H1 (cell line): Measurements from ENCODE around the gene TCF4. TPM values are rescaled to one million over a fixed set of nuclear protein-coding genes. Genes with fewer than 3 reads are reported as not detected.

Experiments
- CTCF ChIA-PET: fragments of 300-600 bp; sonication (Branson Sonifier 250); formaldehyde crosslinking; loops from one replicate; lab custom pipeline; 2021; ENCODE audit not compliant: partially characterized antibody; lab: Charles Lee
- POLR2A ChIA-PET: fragments of 300-600 bp; sonication (Branson Sonifier 250); formaldehyde crosslinking; loops from one replicate; lab custom pipeline; 2021; ENCODE audit warnings: inconsistent platforms; ENCODE audit not compliant: partially characterized antibody; lab: Charles Lee
- DNase-seq, 2 experiments: peaks; one replicate each; pipeline versions ENCODE4 v3.0.0 to v3.0.0-alpha.2; 2010 to 2022; ENCODE audit warnings: low spot score in 2 of 2, low read depth in 1 of 2, mixed read lengths in 1 of 2
- FAIRE-seq: peaks from 2 replicates; lab custom pipeline; 2011; peaks lifted over from hg19 to GRCh38; lab: Jason Lieb, UNC
- H2AFZ ChIP-seq: 2 replicates; pipeline ENCODE4 v1.8.1; 2012; ENCODE audit warnings: low read length, inconsistent platforms
- H2AK5ac ChIP-seq: 2 replicates; pipeline ENCODE4 v1.6.1; 2013; ENCODE audit warnings: low read depth, low read length
- H2BK120ac ChIP-seq: replicated peaks from 2 replicates; pipeline ENCODE3; 2013; ENCODE audit warnings: low read depth, low read length, inconsistent platforms
- H2BK12ac ChIP-seq: 2 replicates; pipeline ENCODE4 v1.6.1; 2013; ENCODE audit warnings: low read depth, low read length
- H2BK15ac ChIP-seq: 2 replicates; pipeline ENCODE4 v1.6.1; 2013; ENCODE audit warnings: low read length
- H2BK20ac ChIP-seq: 2 replicates; pipeline ENCODE4 v1.6.1; 2013; ENCODE audit warnings: low read length
- H2BK5ac ChIP-seq: 2 replicates; pipeline ENCODE4 v1.6.1; 2013; ENCODE audit warnings: low read depth, low read length
- H3K14ac ChIP-seq: 2 replicates; pipeline ENCODE4 v1.6.1; 2013; ENCODE audit warnings: inconsistent platforms; ENCODE audit not compliant: insufficient read length
- H3K18ac ChIP-seq: 2 replicates; pipeline ENCODE4 v1.6.1; 2013; ENCODE audit warnings: low read length; ENCODE audit errors: extremely low read depth
- H3K23ac ChIP-seq: 2 replicates; pipeline ENCODE4 v1.6.1; 2013; ENCODE audit warnings: inconsistent platforms; ENCODE audit not compliant: insufficient read length
- H3K23me2 ChIP-seq: 2 replicates; pipeline ENCODE4 v1.6.1; 2013; ENCODE audit warnings: low read depth, low read length
- H3K27ac ChIP-seq: 2 replicates; pipeline ENCODE4 v1.6.1; 2011; ENCODE audit warnings: low read depth, low read length, inconsistent platforms
- H3K27me3 ChIP-seq, 4 experiments: replicated peaks in 1 of 4; 1 replicate in 1 of 4; 2 replicates in 3 of 4; pipeline versions ENCODE4 v1.6.1 to v1.8.1; 2011 to 2013; ENCODE audit warnings: low read length in 3 of 4, mild to moderate bottlenecking in 3 of 4, inconsistent platforms in 2 of 4, mixed read lengths in 2 of 4, moderate library complexity in 1 of 4; ENCODE audit not compliant: control insufficient read depth in 3 of 4, insufficient read depth in 3 of 4; ENCODE audit errors: extremely low read depth in 1 of 4
- H3K36me3 ChIP-seq, 4 experiments: 2 replicates each; pipeline versions ENCODE4 v1.6.1 to v1.8.1; 2011 to 2013; ENCODE audit warnings: mild to moderate bottlenecking in 4 of 4, low read length in 3 of 4, moderate library complexity in 2 of 4, control low read depth in 1 of 4, inconsistent platforms in 1 of 4; ENCODE audit not compliant: insufficient read depth in 4 of 4, control insufficient read depth in 2 of 4
- H3K4ac ChIP-seq: replicated peaks from 2 replicates; pipeline ENCODE3; 2013; ENCODE audit warnings: low read length, low read depth, mixed read lengths, inconsistent platforms; ENCODE audit not compliant: insufficient read length
- H3K4me1 ChIP-seq, 4 experiments: replicated peaks in 1 of 4; 1 replicate in 1 of 4; 2 replicates in 3 of 4; pipeline versions ENCODE4 v1.6.1 to v1.8.1; 2011 to 2013; ENCODE audit warnings: low read length in 3 of 4, inconsistent platforms in 2 of 4, mixed read lengths in 1 of 4; ENCODE audit not compliant: insufficient read depth in 4 of 4, control insufficient read depth in 3 of 4
- H3K4me2 ChIP-seq, 2 experiments: 2 replicates each; pipeline versions ENCODE4 v1.6.1 to v1.8.1; 2011 to 2013; ENCODE audit warnings: low read depth in 2 of 2, low read length in 2 of 2, control low read depth in 1 of 2, inconsistent platforms in 1 of 2, mild to moderate bottlenecking in 1 of 2; ENCODE audit not compliant: insufficient read depth in 1 of 2
- H3K4me3 ChIP-seq, 4 experiments: fragments of 200-600, 300-600 bp in 1 of 4; sonication (generic), shearing (Covaris generic), sonication (Bioruptor Twin) in 1 of 4; 2 replicates each; pipeline versions ENCODE4 v1.5.1 to v1.8.1; 2011 to 2016; ENCODE audit warnings: low read length in 4 of 4, low read depth in 3 of 4, control low read depth in 2 of 4, inconsistent platforms in 2 of 4, mild to moderate bottlenecking in 2 of 4, mixed read lengths in 1 of 4, moderate library complexity in 1 of 4; ENCODE audit not compliant: insufficient read depth in 2 of 4; ENCODE audit errors: extremely low read depth in 1 of 4
- H3K56ac ChIP-seq: replicated peaks from 2 replicates; pipeline ENCODE3; 2013; ENCODE audit warnings: low read depth, mild to moderate bottlenecking, mixed read lengths, low read length, inconsistent platforms; ENCODE audit not compliant: insufficient read length
- H3K79me1 ChIP-seq: 2 replicates; pipeline ENCODE4 v1.6.1; 2013; ENCODE audit warnings: low read depth, low read length, control low read depth
- H3K79me2 ChIP-seq, 2 experiments: 2 replicates each; pipeline versions ENCODE4 v1.6.1 to v1.8.1; 2012 to 2013; ENCODE audit warnings: low read length in 2 of 2, mild to moderate bottlenecking in 2 of 2, inconsistent platforms in 1 of 2; ENCODE audit not compliant: insufficient read depth in 2 of 2, control insufficient read depth in 1 of 2
- H3K9ac ChIP-seq, 4 experiments: replicated peaks in 1 of 4; 1 replicate in 1 of 4; 2 replicates in 3 of 4; pipeline versions ENCODE4 v1.6.1 to v1.8.1; 2011 to 2013; ENCODE audit warnings: low read depth in 3 of 4, low read length in 3 of 4, control low read depth in 2 of 4, mild to moderate bottlenecking in 2 of 4, moderate library complexity in 2 of 4, inconsistent platforms in 1 of 4; ENCODE audit errors: extremely low read depth in 1 of 4
- H3K9me3 ChIP-seq, 2 experiments: 2 replicates each; pipeline versions ENCODE4 v1.6.1 to v1.8.1; 2012 to 2013; ENCODE audit warnings: mild to moderate bottlenecking in 2 of 2, moderate library complexity in 2 of 2, control low read depth in 1 of 2, inconsistent platforms in 1 of 2, low read depth in 1 of 2, low read length in 1 of 2, mixed read lengths in 1 of 2; ENCODE audit not compliant: insufficient read depth in 2 of 2
- H4K20me1 ChIP-seq, 2 experiments: replicated peaks in 1 of 2; 2 replicates each; pipeline versions ENCODE3 to v1.8.1; 2011 to 2013; ENCODE audit warnings: inconsistent platforms in 2 of 2, low read length in 2 of 2, mild to moderate bottlenecking in 1 of 2; ENCODE audit not compliant: insufficient read depth in 2 of 2, control insufficient read depth in 1 of 2
- H4K5ac ChIP-seq: 2 replicates; pipeline ENCODE4 v1.6.1; 2013; ENCODE audit warnings: low read length, low read depth, mixed read lengths, inconsistent platforms; ENCODE audit not compliant: insufficient read length
- H4K8ac ChIP-seq: 2 replicates; pipeline ENCODE4 v1.8.0; 2013; ENCODE audit warnings: mild to moderate bottlenecking, moderate library complexity, low read length, inconsistent platforms; ENCODE audit not compliant: insufficient read depth; ENCODE audit errors: extremely low read depth
- H4K91ac ChIP-seq: replicated peaks from 2 replicates; pipeline ENCODE3; 2013; ENCODE audit warnings: low read length, mixed read lengths, inconsistent platforms; ENCODE audit not compliant: insufficient read length
- CBX8 ChIP-seq: fragments of 300-800, 300-1000 bp; sonication (generic); IDR thresholded peaks from 2 replicates; pipeline ENCODE4 v1.7.1; 2016; ENCODE audit warnings: low read depth, low read length, borderline replicate concordance
- CTBP2 ChIP-seq: IDR thresholded peaks from 2 replicates; pipeline ENCODE4 v1.7.0; 2011; ENCODE audit warnings: borderline replicate concordance, mild to moderate bottlenecking, moderate library complexity, mixed read lengths, low read length; ENCODE audit not compliant: insufficient read depth, insufficient read length
- GTF2F1 ChIP-seq: IDR thresholded peaks from 2 replicates; pipeline ENCODE4 v1.6.1; 2012; ENCODE audit warnings: low read depth, low read length, improper control_type of control experiment, borderline replicate concordance
- SIN3A ChIP-seq, 2 experiments: IDR thresholded peaks in 1 of 2; conservative IDR thresholded peaks in 1 of 2; 2 replicates each; pipeline ENCODE4 v1.6.1; 2011 to 2012; ENCODE audit warnings: low read length in 2 of 2, improper control_type of control experiment in 1 of 2, low read depth in 1 of 2, mild to moderate bottlenecking in 1 of 2
- SP2 ChIP-seq: IDR thresholded peaks from 2 replicates; pipeline ENCODE4 v1.6.1; 2012; ENCODE audit warnings: mild to moderate bottlenecking, low read length, inconsistent platforms
- WGBS, 2 experiments: shearing (Covaris generic) in 1 of 2; methylation state at CpG; one replicate each; pipeline versions ENCODE4 v1.1.6 to v1.1.7; 2013 to 2015; ENCODE audit warnings: low lambda C conversion rate in 2 of 2, mixed read lengths in 2 of 2, inconsistent platforms in 1 of 2, low coverage in 1 of 2, missing lambda C conversion rate in 1 of 2; ENCODE audit not compliant: insufficient replicate concordance in 2 of 2, insufficient coverage in 1 of 2, insufficient read length in 1 of 2; ENCODE audit errors: extremely low coverage in 1 of 2, missing lambda C conversion rate in 1 of 2; 5-methylcytosine and 5-hydroxymethylcytosine counted together
- polyA plus RNA-seq, 7 experiments: library from polyadenylated mRNA; depleted of rRNA in 3 of 7; stranded (reverse) in 5 of 7; unstranded in 2 of 7; fragments of >200 nt in 5 of 7; fragments of 200-250 nt in 2 of 7; gene quantifications; 1 replicate in 5 of 7; 2 replicates in 1 of 7; 4 replicates in 1 of 7; pipeline versions ENCODE4 v1.2.1 to v1.2.3, GENCODE V29; 2011 to 2013; ENCODE audit warnings: missing spikeins in 2 of 7, mixed read lengths in 2 of 7
- total RNA-seq: library from RNA; stranded (reverse); fragmentation: NEBNext Ultra II Directional; extraction: Animal tissue kit (Norgen Biotek cat#: 25700); gene quantifications from 2 replicates; pipeline ENCODE4 v1.2.1, GENCODE V29; 2021

The TCF4 gene
- total and polyA plus RNA-seq, 2 of the 8 experiments (the other 6 are each of a cell fraction or from before 2014, with no cell fraction given), result 59.3 to 118 TPM

DNA sequence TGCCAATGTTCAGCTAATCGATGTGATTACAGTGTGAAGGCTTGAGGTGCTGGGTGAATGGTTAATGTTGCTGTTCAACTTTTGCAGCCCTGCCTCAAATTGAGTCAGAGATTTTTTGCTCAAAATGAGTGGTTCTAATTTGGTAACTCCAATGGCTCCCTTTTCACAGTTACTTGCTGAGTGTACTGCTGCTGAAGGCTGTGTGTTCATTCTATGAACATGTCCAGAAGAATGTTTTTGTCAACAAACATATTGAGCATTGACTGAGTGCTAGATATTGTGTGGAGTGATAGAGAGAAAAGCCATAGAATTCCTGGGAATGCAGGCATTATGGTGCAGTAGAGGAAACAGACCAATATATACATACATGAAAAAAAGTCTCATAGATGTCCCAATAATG is 39.0 kb upstream of the TCF4 start:
- Histone ChIP-seq H2BK15ac (no peak overlapping the region), H4K5ac (no peak overlapping the region), H4K91ac (no peak overlapping the region), H3K4me2 (no peak overlapping the region), H3K79me1 (no peaks in the 10 kb centered on the region; the same call in 1 of the 2 replicates), H4K20me1 (no peaks in the 10 kb centered on the region), H2BK5ac (no peak overlapping the region), H3K56ac (no peak overlapping the region), H3K79me2 (no peaks in the 10 kb centered on the region), H2AK5ac (no peak overlapping the region), H4K8ac (no peak overlapping the region), H3K9me3 (no peaks in the 10 kb centered on the region; a peak in 1 of 4 replicates), H3K9ac (no peak overlapping the region), H3K14ac (no peak overlapping the region), H3K36me3 (no peaks in the 10 kb centered on the region), H3K4me3 (no peak overlapping the region), H2BK20ac (no peak overlapping the region), H3K4ac (no peak overlapping the region), H3K23me2 (no peaks in the 10 kb centered on the region; the same call in 1 of the 2 replicates), H2BK120ac (no peak overlapping the region), H3K4me1 (no peaks in the 10 kb centered on the region), H2BK12ac (no peak overlapping the region), H3K27ac (no peak overlapping the region), H3K23ac (no peak overlapping the region), H2AFZ (no peak overlapping the region), H3K18ac (no peak overlapping the region), H3K27me3 (no peaks in the 10 kb centered on the region)
- DNase-seq (no peak), FAIRE-seq (no peak)
- POLR2A ChIA-PET, result no interaction called here
- 100% methylated on average over 1 of the region's 1 CpG; no CpG with 5 or more reads in 1 of the 2 experiments for WGBS, 2 experiments
- CTCF ChIA-PET, result no interaction called here
- TF ChIP-seq SIN3A (conservative IDR thresholded peaks at IDR 0.05 in 1 of 2, IDR thresholded peaks at IDR 0.05 in 1 of 2; ENCODE audit: low read depth in 1 of 2, low read length in 2 of 2), result no peak
- no peak for TF ChIP-seq CTBP2
- TF ChIP-seq CBX8, result no peak
- no peak for TF ChIP-seq SP2
- no peak for TF ChIP-seq GTF2F1
